Measurements from ENCODE around the gene ALX4. TPM values are rescaled to one million over a fixed set of nuclear protein-coding genes. Genes with fewer than 3 reads are reported as not detected.

ALX4 gene
- polyA plus RNA-seq, 2 of the 4 experiments (the other 2 are of a cell fraction) = 1.00 to 5.6 TPM

GRCh38 chr11:44358713-44359112 lies 48.8 kb upstream of the ALX4 start:
- DNase-seq (ENCODE audit: low read depth in 1 of 2, low spot score in 1 of 2) (no peak), ATAC-seq (no peak), FAIRE-seq (no peak)
- Histone ChIP-seq H3K27ac (no peak overlapping the region), H3K9me3 (no peaks in the 10 kb centered on the region), H3K4me2 (no peak overlapping the region), H3K4me1 (no peaks in the 10 kb centered on the region), H3K4me3 (no peak overlapping the region)
- ChIA-PET CTCF (interaction anchor here (0.8 to 1.1 kb wide), 3 partner anchors 72 to 250 kb away, joined by 3 read pairs; no protein-coding TSS in a partner anchor), POLR2A (no interaction called here)
- TF ChIP-seq USF2 (IDR thresholded peaks at IDR 0.05) (no peak), ZSCAN20 (CRISPR knock-in tag; IDR thresholded peaks at IDR 0.05) (no peak), ESRRA (IDR thresholded peaks at IDR 0.05; ENCODE audit: borderline replicate concordance, low read length) (no peak), CBX2 (IDR thresholded peaks at IDR 0.05; ENCODE audit: borderline replicate concordance, low read depth) (no peak), BHLHE40 (IDR thresholded peaks at IDR 0.05; ENCODE audit: low read depth, low read length) (no peak), SREBF2 (IDR thresholded peaks at IDR 0.05) (no peak), HEYL (CRISPR knock-in tag; IDR thresholded peaks at IDR 0.05) (no peak), MAFK (IDR thresholded peaks at IDR 0.05; ENCODE audit: partially characterized antibody) (no peak), RFX5 (IDR thresholded peaks at IDR 0.05) (no peak), ZFP36 (IDR thresholded peaks at IDR 0.05; ENCODE audit: borderline replicate concordance, partially characterized antibody) (no peak)
- TF ChIP-seq, protein P1, sequence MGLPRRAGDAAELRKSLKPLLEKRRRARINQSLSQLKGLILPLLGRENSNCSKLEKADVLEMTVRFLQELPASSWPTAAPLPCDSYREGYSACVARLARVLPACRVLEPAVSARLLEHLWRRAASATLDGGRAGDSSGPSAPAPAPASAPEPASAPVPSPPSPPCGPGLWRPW (IDR thresholded peaks at IDR 0.05) = no peak
- TF ChIP-seq, protein P2, sequence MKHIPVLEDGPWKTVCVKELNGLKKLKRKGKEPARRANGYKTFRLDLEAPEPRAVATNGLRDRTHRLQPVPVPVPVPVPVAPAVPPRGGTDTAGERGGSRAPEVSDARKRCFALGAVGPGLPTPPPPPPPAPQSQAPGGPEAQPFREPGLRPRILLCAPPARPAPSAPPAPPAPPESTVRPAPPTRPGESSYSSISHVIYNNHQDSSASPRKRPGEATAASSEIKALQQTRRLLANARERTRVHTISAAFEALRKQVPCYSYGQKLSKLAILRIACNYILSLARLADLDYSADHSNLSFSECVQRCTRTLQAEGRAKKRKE (CRISPR knock-in tag; IDR thresholded peaks at IDR 0.05; ENCODE audit: low read depth) = no peak
- TF ChIP-seq, protein P3, sequence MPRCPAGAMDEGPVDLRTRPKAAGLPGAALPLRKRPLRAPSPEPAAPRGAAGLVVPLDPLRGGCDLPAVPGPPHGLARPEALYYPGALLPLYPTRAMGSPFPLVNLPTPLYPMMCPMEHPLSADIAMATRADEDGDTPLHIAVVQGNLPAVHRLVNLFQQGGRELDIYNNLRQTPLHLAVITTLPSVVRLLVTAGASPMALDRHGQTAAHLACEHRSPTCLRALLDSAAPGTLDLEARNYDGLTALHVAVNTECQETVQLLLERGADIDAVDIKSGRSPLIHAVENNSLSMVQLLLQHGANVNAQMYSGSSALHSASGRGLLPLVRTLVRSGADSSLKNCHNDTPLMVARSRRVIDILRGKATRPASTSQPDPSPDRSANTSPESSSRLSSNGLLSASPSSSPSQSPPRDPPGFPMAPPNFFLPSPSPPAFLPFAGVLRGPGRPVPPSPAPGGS (IDR thresholded peaks at IDR 0.05) = no peak
- WGBS (ENCODE audit: missing lambda C conversion rate) = 63% methylated on average over 7 of the region's 7 CpGs

- ChIA-PET CTCF (interaction anchor here (1.1 to 1.6 kb wide), 2 partner anchors 71 to 249 kb away, joined by 3 to 5 read pairs; no protein-coding TSS in a partner anchor), POLR2A (no interaction called here)
- no peak overlapping the region for H3K4me3 ChIP-seq
- WGBS (ENCODE audit: missing lambda C conversion rate) = 34% methylated on average over 3 of the region's 3 CpGs
- FAIRE-seq (no peak), ATAC-seq (no peak), DNase-seq (ENCODE audit: low read depth in 1 of 2, low spot score in 1 of 2) (no peak)
- no peak overlapping the region for H3K4me2 ChIP-seq
- no peak overlapping the region for H3K27ac ChIP-seq
- H3K9me3 ChIP-seq = no peaks in the 10 kb centered on the region
- no peaks in the 10 kb centered on the region for H3K4me1 ChIP-seq
- TF ChIP-seq USF2 (IDR thresholded peaks at IDR 0.05) = no peak
- TF ChIP-seq REST (IDR thresholded peaks at IDR 0.05) = no peak
- TF ChIP-seq, protein P4, sequence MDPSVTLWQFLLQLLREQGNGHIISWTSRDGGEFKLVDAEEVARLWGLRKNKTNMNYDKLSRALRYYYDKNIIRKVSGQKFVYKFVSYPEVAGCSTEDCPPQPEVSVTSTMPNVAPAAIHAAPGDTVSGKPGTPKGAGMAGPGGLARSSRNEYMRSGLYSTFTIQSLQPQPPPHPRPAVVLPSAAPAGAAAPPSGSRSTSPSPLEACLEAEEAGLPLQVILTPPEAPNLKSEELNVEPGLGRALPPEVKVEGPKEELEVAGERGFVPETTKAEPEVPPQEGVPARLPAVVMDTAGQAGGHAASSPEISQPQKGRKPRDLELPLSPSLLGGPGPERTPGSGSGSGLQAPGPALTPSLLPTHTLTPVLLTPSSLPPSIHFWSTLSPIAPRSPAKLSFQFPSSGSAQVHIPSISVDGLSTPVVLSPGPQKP (IDR thresholded peaks at IDR 0.05; ENCODE audit: low read depth, low read length) = no peak
- no peak for TF ChIP-seq BHLHE40 (IDR thresholded peaks at IDR 0.05; ENCODE audit: low read depth, low read length)
- TF ChIP-seq HOXB5 (CRISPR knock-in tag; IDR thresholded peaks at IDR 0.05) = no peak
- TF ChIP-seq EHF (CRISPR knock-in tag; IDR thresholded peaks at IDR 0.05) = no peak
- no peak for TF ChIP-seq NPAS2 (CRISPR knock-in tag; IDR thresholded peaks at IDR 0.05; ENCODE audit: borderline replicate concordance)
- no peak for TF ChIP-seq KDM5A (IDR thresholded peaks at IDR 0.05)
- TF ChIP-seq, protein P5, sequence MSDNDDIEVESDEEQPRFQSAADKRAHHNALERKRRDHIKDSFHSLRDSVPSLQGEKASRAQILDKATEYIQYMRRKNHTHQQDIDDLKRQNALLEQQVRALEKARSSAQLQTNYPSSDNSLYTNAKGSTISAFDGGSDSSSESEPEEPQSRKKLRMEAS (IDR thresholded peaks at IDR 0.05) = no peak
- no peak for TF ChIP-seq RNF2 (IDR thresholded peaks at IDR 0.05; ENCODE audit: borderline replicate concordance, low read depth)
- TF ChIP-seq POLR2A (IDR thresholded peaks at IDR 0.05; ENCODE audit: low read length) = no peak
Observed at GRCh38 chr11:44357711-44358110, 47.8 kb upstream of the ALX4 start.

Measured in A549 (cell line).